ENCODE results near the gene TMCC1. TPM values are rescaled to one million over a fixed set of nuclear protein-coding genes. Genes with fewer than 3 reads are reported as not detected.
"Not testable (repeated sequence)": the region's sequence is repeated elsewhere in the genome, so short reads cannot be mapped to it uniquely, and the experiment has no call there.

The TMCC1 gene
- polyA plus RNA-seq, 4 donors, result 22.5 to 26.0 (median 23.8) TPM

GRCh38 chr3:129736070-129736469, 157.4 kb downstream of the TMCC1 start:
- no peak for DNase-seq (ENCODE audit: low read depth in 4 of 4, low spot score in 3 of 4)

- DNase-seq (ENCODE audit: low read depth in 4 of 4, low spot score in 3 of 4), result no peak
Observed at GRCh38 chr3:129735638-129736037, 157.9 kb downstream of the TMCC1 start.

- DNase-seq (ENCODE audit: low read depth in 4 of 4, low spot score in 3 of 4), result no peak
Observed at GRCh38 chr3:129734449-129734848, 159.1 kb downstream of the TMCC1 start.

- no peak for DNase-seq (ENCODE audit: low read depth in 4 of 4, low spot score in 3 of 4)
Observed at GRCh38 chr3:129732200-129732876, 161.2 kb downstream of the TMCC1 start.

GRCh38 chr3:129727707-129728106, 165.8 kb downstream of the TMCC1 start:
- no peak for DNase-seq (ENCODE audit: low read depth in 4 of 4, low spot score in 3 of 4)

- no peak for DNase-seq (ENCODE audit: low read depth in 4 of 4, low spot score in 3 of 4)
Observed at GRCh38 chr3:129723558-129724324, 169.8 kb downstream of the TMCC1 start.

- no peak for DNase-seq (ENCODE audit: low read depth in 4 of 4, low spot score in 3 of 4)
Observed at GRCh38 chr3:129722527-129722926, 171.0 kb downstream of the TMCC1 start.

GRCh38 chr3:129718201-129718600, 175.3 kb downstream of the TMCC1 start:
- DNase-seq (ENCODE audit: low read depth in 4 of 4, low spot score in 3 of 4), result no peak

GRCh38 chr3:129715854-129716253, 177.7 kb downstream of the TMCC1 start:
- no peak for DNase-seq (ENCODE audit: low read depth in 4 of 4, low spot score in 3 of 4)

GRCh38 chr3:129708328-129708861, 185.1 kb downstream of the TMCC1 start:
- DNase-seq (ENCODE audit: low read depth in 4 of 4, low spot score in 3 of 4), result no peak

GRCh38 chr3:129705274-129705673, 188.2 kb downstream of the TMCC1 start:
- no peak for DNase-seq (ENCODE audit: low read depth in 4 of 4, low spot score in 3 of 4)

GRCh38 chr3:129703913-129704312, 189.6 kb downstream of the TMCC1 start:
- no peak for DNase-seq (ENCODE audit: low read depth in 4 of 4, low spot score in 3 of 4)

- DNase-seq (ENCODE audit: low read depth in 4 of 4, low spot score in 3 of 4), result no peak
Observed at GRCh38 chr3:129702934-129703712, 190.4 kb downstream of the TMCC1 start.

GRCh38 chr3:129701161-129701560, 192.3 kb downstream of the TMCC1 start:
- DNase-seq (ENCODE audit: low read depth in 4 of 4, low spot score in 3 of 4), result no peak

GRCh38 chr3:129699612-129700011, 193.9 kb downstream of the TMCC1 start:
- DNase-seq (ENCODE audit: low read depth in 4 of 4, low spot score in 3 of 4), result no peak

- DNase-seq (ENCODE audit: low read depth in 4 of 4, low spot score in 3 of 4), result no peak
Observed at GRCh38 chr3:129699199-129699598, 194.3 kb downstream of the TMCC1 start.

- DNase-seq (ENCODE audit: low read depth in 4 of 4, low spot score in 3 of 4), result no peak
Observed at GRCh38 chr3:129697229-129697969, 196.1 kb downstream of the TMCC1 start.

- not testable (repeated sequence) for DNase-seq (ENCODE audit: low read depth in 4 of 4, low spot score in 3 of 4)
Observed at GRCh38 chr3:129696430-129696829, 197.1 kb downstream of the TMCC1 start.

GRCh38 chr3:129695230-129695629, 198.3 kb downstream of the TMCC1 start:
- DNase-seq (ENCODE audit: low read depth in 4 of 4, low spot score in 3 of 4), result no peak

GRCh38 chr3:129694228-129694627, 199.3 kb downstream of the TMCC1 start:
- no peak for DNase-seq (ENCODE audit: low read depth in 4 of 4, low spot score in 3 of 4)

Data from left renal pelvis (tissue), 4 donors.